CD4-positive, CD25-positive, alpha-beta regulatory T cell (primary cell): ENCODE data around the gene UBFD1. TPM values are rescaled to one million over a fixed set of nuclear protein-coding genes. Genes with fewer than 3 reads are reported as not detected.
A peak's percentile ranks its signal among the peaks of the same experiment; 100 is the strongest.

Experiments used
- ATAC-seq, 2 donors: fragments of 150-1000 bp; cut with Tn5 transposase; one replicate each; pipeline ENCODE4 v1.10.0; 2021; ENCODE audit warnings: low read depth in 2 of 2, moderate number of reproducible peaks in 2 of 2, moderate library complexity in 1 of 2
- DNase-seq, 3 donors: peaks; one replicate each; pipeline versions ENCODE4 v3.0.0 to v3.0.0-alpha.2; 2012 to 2022; ENCODE audit warnings: mixed read lengths in 1 of 3
- H3K27ac ChIP-seq: one replicate; pipeline ENCODE4 v1.7.0; 2013; ENCODE audit warnings: mild to moderate bottlenecking, low read length; ENCODE audit not compliant: insufficient read depth, poor library complexity, severe bottlenecking
- H3K27me3 ChIP-seq: one replicate; pipeline ENCODE4 v1.7.0; 2013; ENCODE audit warnings: low read length; ENCODE audit not compliant: control insufficient read depth, insufficient read depth
- H3K36me3 ChIP-seq: one replicate; pipeline ENCODE4 v1.7.0; 2013; ENCODE audit warnings: mild to moderate bottlenecking, low read length, moderate library complexity; ENCODE audit not compliant: control insufficient read depth, insufficient read depth
- H3K4me1 ChIP-seq: 2 replicates; pipeline ENCODE4 v1.7.0; 2013; ENCODE audit warnings: mild to moderate bottlenecking, low read length; ENCODE audit not compliant: insufficient read depth, control insufficient read depth, poor library complexity, severe bottlenecking
- H3K4me3 ChIP-seq: one replicate; pipeline ENCODE4 v1.7.0; 2013; ENCODE audit warnings: low read depth, mild to moderate bottlenecking, low read length, moderate library complexity
- H3K9me3 ChIP-seq, 2 experiments: 1 replicate in 1 of 2; 2 replicates in 1 of 2; pipeline ENCODE4 v1.7.0; 2013; ENCODE audit warnings: low read length in 2 of 2, mild to moderate bottlenecking in 1 of 2, moderate library complexity in 1 of 2; ENCODE audit not compliant: control insufficient read depth in 2 of 2
- H3K27ac Mint-ChIP-seq, 3 donors: one replicate each; pipeline ENCODE4 v1.8.0; 2020 to 2022; ENCODE audit warnings: mild to moderate bottlenecking in 3 of 3, mixed read lengths in 3 of 3, moderate library complexity in 2 of 3
- H3K27me3 Mint-ChIP-seq: one replicate; pipeline ENCODE4 v1.8.0; 2022; ENCODE audit warnings: mild to moderate bottlenecking, mixed read lengths
- H3K36me3 Mint-ChIP-seq: one replicate; pipeline ENCODE4 v1.8.0; 2020; ENCODE audit warnings: mixed read lengths
- H3K4me1 Mint-ChIP-seq, 4 donors: one replicate each; pipeline ENCODE4 v1.8.0; 2020 to 2022; ENCODE audit warnings: mixed read lengths in 4 of 4, mild to moderate bottlenecking in 1 of 4
- H3K4me3 Mint-ChIP-seq, 4 donors: one replicate each; pipeline ENCODE4 v1.8.0; 2020 to 2022; ENCODE audit warnings: mild to moderate bottlenecking in 4 of 4, mixed read lengths in 4 of 4, moderate library complexity in 3 of 4
- H3K9me3 Mint-ChIP-seq, 7 donors: one replicate each; pipeline ENCODE4 v1.8.0; 2020 to 2022; ENCODE audit warnings: mixed read lengths in 7 of 7, mild to moderate bottlenecking in 3 of 7, moderate library complexity in 2 of 7
- polyA plus RNA-seq, 4 donors: library from polyadenylated mRNA; unstranded; fragments of 300-500 nt; fragmentation: Illumina TruSeq; gene quantifications; one replicate each; pipeline ENCODE4 v1.2.3, GENCODE V29; 2021
- total RNA-seq: library from RNA; stranded (reverse); gene quantifications from one replicate; pipeline ENCODE4 v1.2.3, GENCODE V29; 2022

The UBFD1 gene
- total and polyA plus RNA-seq, 5 donors from 2014 or later: 13.0 to 38.8 (median 15.5) TPM

GRCh38 chr16:23520500-23520899, 37.0 kb upstream of the UBFD1 start:
- Histone ChIP-seq H3K27ac (no peak overlapping the region), H3K27me3 (no peaks in the 10 kb centered on the region), H3K36me3 (peaks cover 32% of the 10 kb centered on the region), H3K4me3 (no peak overlapping the region), H3K9me3 (no peaks in the 10 kb centered on the region), H3K4me1 (peaks cover 15% of the 10 kb centered on the region)
- peaks cover 0 to 21% (median 15%) of the 10 kb centered on the region in 4 donors for H3K4me1 Mint-ChIP-seq
- H3K27me3 Mint-ChIP-seq: no peaks in the 10 kb centered on the region
- peaks cover 35% of the 10 kb centered on the region for H3K36me3 Mint-ChIP-seq
- no peak overlapping the region for H3K4me3 Mint-ChIP-seq
- peak overlapping the region in 1 of 3 donors; percentile 20 for H3K27ac Mint-ChIP-seq
- ATAC-seq (no peak), DNase-seq (no peak)
- H3K9me3 Mint-ChIP-seq: peaks cover 0 to 1% (median 0%) of the 10 kb centered on the region in 7 donors

DNA sequence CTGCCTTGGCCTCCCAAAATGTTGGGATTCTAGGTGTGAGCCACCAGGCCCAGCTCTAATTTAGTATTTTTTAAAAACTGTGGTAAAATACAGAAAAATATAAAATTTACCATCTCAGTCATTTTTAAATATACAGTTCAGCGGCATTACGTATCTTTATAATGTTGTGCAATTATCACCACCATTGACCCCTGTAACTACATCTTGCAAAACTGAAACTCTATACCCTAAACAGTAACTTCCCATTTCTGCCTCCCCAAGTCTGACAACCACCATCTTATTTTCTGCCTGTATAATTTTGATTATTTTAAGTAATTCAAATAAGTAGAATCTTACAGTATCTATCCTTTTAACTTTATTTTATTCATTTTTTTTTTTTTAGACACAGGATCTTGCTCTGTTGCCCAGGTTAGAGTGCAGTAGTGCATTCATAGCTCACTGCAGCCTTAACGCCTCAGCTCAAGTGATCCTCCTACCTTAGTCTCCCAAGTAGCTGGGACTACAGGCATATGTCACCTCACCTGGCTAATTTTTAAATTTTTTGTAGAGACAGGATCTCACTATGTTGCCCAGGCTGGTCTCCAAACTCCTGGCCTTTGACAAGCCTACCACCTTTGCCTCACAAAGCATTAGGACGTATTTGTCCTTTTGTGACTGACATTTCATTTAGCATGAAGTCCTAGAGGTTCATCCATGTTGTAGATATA, 36.3 kb upstream of the UBFD1 start:
- Mint-ChIP-seq H3K36me3 (peaks cover 35% of the 10 kb centered on the region), H3K27me3 (no peaks in the 10 kb centered on the region), H3K4me1 (peaks cover 0 to 15% (median 10%) of the 10 kb centered on the region in 4 donors), H3K4me3 (no peak overlapping the region), H3K9me3 (peaks cover 0 to 1% (median 0%) of the 10 kb centered on the region in 7 donors), H3K27ac (peak overlapping the region in 1 of 3 donors; percentile 29)
- no peak for DNase-seq
- Histone ChIP-seq H3K4me1 (peaks cover 8% of the 10 kb centered on the region), H3K27me3 (no peaks in the 10 kb centered on the region), H3K4me3 (no peak overlapping the region), H3K36me3 (peaks cover 32% of the 10 kb centered on the region), H3K27ac (no peak overlapping the region), H3K9me3 (no peaks in the 10 kb centered on the region)
- no peak for ATAC-seq

GRCh38 chr16:23521965-23522364, 35.6 kb upstream of the UBFD1 start:
- H3K27me3 Mint-ChIP-seq: no peaks in the 10 kb centered on the region
- no peak overlapping the region for H3K4me3 ChIP-seq
- no peaks in the 10 kb centered on the region for H3K9me3 ChIP-seq
- H3K4me3 Mint-ChIP-seq: no peak overlapping the region
- H3K9me3 Mint-ChIP-seq: peaks cover 0 to 1% (median 0%) of the 10 kb centered on the region in 7 donors
- peaks cover 32% of the 10 kb centered on the region for H3K36me3 ChIP-seq
- H3K4me1 ChIP-seq: no peaks in the 10 kb centered on the region
- ATAC-seq (no peak), DNase-seq (no peak)
- no peaks in the 10 kb centered on the region for H3K27me3 ChIP-seq
- peaks cover 35% of the 10 kb centered on the region for H3K36me3 Mint-ChIP-seq
- peaks cover 0 to 7% (median 4%) of the 10 kb centered on the region in 4 donors for H3K4me1 Mint-ChIP-seq
- H3K27ac Mint-ChIP-seq: no peak overlapping the region
- H3K27ac ChIP-seq: no peak overlapping the region

DNA sequence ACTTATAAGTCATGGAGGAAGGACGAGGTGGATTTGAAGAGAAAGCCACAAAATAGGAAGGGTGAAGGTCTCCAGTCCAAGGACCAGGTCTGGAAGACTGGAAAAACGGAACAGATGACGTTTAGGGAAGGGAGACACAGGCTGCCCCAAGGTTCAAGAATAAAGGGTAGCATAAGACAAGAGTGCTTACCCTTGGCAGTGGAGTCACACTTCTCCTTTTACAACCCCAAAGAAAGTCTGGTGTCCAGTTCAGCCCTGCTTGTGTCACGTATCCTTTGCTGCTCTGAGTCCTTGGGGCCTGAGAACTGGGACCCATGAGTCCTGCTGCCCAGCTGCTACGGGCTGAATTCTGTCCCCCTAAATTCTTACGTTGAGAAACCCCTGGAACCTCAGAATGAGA, 34.2 kb upstream of the UBFD1 start:
- Histone ChIP-seq H3K27me3 (no peaks in the 10 kb centered on the region), H3K36me3 (peaks cover 35% of the 10 kb centered on the region), H3K4me3 (no peak overlapping the region), H3K27ac (no peak overlapping the region), H3K9me3 (no peaks in the 10 kb centered on the region), H3K4me1 (no peaks in the 10 kb centered on the region)
- H3K27ac Mint-ChIP-seq: peak overlapping the region in 1 of 3 donors; percentile 64
- no peak for ATAC-seq
- H3K9me3 Mint-ChIP-seq: peaks cover 0 to 1% (median 0%) of the 10 kb centered on the region in 7 donors
- H3K4me1 Mint-ChIP-seq: peaks cover 0 to 4% (median 2%) of the 10 kb centered on the region in 4 donors
- H3K27me3 Mint-ChIP-seq: no peaks in the 10 kb centered on the region
- H3K36me3 Mint-ChIP-seq: peaks cover 38% of the 10 kb centered on the region
- DNase-seq: no peak
- no peak overlapping the region for H3K4me3 Mint-ChIP-seq

DNA sequence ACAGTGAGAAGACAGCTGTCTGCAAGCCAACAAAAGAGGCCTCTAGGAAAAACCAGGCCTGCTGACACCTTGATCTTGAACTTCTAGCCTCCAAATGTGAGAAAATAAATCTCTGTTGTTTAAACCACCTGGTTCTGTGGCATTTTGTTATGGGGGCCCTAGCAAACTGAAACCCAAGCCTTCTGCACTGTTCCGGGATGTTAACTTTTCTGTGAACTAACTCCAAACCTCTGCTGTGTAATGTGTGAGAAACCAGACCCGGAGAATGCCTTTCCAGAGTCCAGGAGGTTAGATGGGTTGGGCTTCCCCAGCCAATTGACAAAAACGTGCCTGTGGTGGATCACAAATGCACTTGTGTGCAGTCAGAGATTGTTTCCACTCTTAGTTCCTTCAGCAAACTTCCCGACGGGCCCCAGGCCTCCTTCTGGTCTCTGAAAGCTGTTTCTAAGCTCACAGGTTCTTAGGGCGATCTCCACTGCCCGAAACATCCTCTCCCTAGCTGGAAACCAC, 33.6 kb upstream of the UBFD1 start:
- Mint-ChIP-seq H3K4me3 (no peak overlapping the region), H3K9me3 (peaks cover 0 to 1% (median 0%) of the 10 kb centered on the region in 7 donors), H3K27me3 (no peaks in the 10 kb centered on the region), H3K4me1 (no peaks in the 10 kb centered on the region), H3K36me3 (peaks cover 42% of the 10 kb centered on the region), H3K27ac (no peak overlapping the region)
- ATAC-seq: no peak
- H3K9me3 ChIP-seq: no peaks in the 10 kb centered on the region
- DNase-seq: no peak
- H3K36me3 ChIP-seq: peaks cover 41% of the 10 kb centered on the region
- H3K27ac ChIP-seq: no peak overlapping the region
- H3K27me3 ChIP-seq: no peaks in the 10 kb centered on the region
- no peak overlapping the region for H3K4me3 ChIP-seq
- no peaks in the 10 kb centered on the region for H3K4me1 ChIP-seq

- ATAC-seq: no peak
- no peak for DNase-seq
- H3K27ac Mint-ChIP-seq: no peak overlapping the region
- H3K27me3 ChIP-seq: no peaks in the 10 kb centered on the region
- peaks cover 45% of the 10 kb centered on the region for H3K36me3 ChIP-seq
- no peaks in the 10 kb centered on the region for H3K4me1 Mint-ChIP-seq
- H3K4me3 Mint-ChIP-seq: no peak overlapping the region
- no peaks in the 10 kb centered on the region for H3K27me3 Mint-ChIP-seq
- H3K36me3 Mint-ChIP-seq: peaks cover 43% of the 10 kb centered on the region
- H3K27ac ChIP-seq: no peak overlapping the region
- H3K9me3 ChIP-seq: no peaks in the 10 kb centered on the region
- H3K4me3 ChIP-seq: no peak overlapping the region
- no peaks in the 10 kb centered on the region for H3K4me1 ChIP-seq
- peaks cover 0 to 1% (median 0%) of the 10 kb centered on the region in 7 donors for H3K9me3 Mint-ChIP-seq
These were observed 32.6 kb upstream of the UBFD1 start for GRCh38 chr16:23524886-23525285.

- H3K27ac ChIP-seq: no peak overlapping the region
- H3K4me1 Mint-ChIP-seq: no peaks in the 10 kb centered on the region
- H3K9me3 ChIP-seq: no peaks in the 10 kb centered on the region
- H3K4me1 ChIP-seq: no peaks in the 10 kb centered on the region
- H3K4me3 Mint-ChIP-seq: no peak overlapping the region
- no peaks in the 10 kb centered on the region for H3K27me3 Mint-ChIP-seq
- H3K27ac Mint-ChIP-seq: no peak overlapping the region
- H3K36me3 ChIP-seq: peaks cover 54% of the 10 kb centered on the region
- H3K4me3 ChIP-seq: no peak overlapping the region
- no peaks in the 10 kb centered on the region for H3K27me3 ChIP-seq
- no peaks in the 10 kb centered on the region for H3K9me3 Mint-ChIP-seq
- H3K36me3 Mint-ChIP-seq: peaks cover 37% of the 10 kb centered on the region
- DNase-seq: no peak
- no peak for ATAC-seq
These were observed 29.4 kb upstream of the UBFD1 start for GRCh38 chr16:23527961-23528643.
